NOMO-1 (cell line): ENCODE data around the gene SLC39A8.
"Not testable (repeated sequence)": the region's sequence is repeated elsewhere in the genome, so short reads cannot be mapped to it uniquely, and the experiment has no call there.

Experiments
- DNase-seq, 2 experiments: peaks; one replicate each; lab custom pipeline; 2025; ENCODE audit not compliant: unreplicated experiment in 2 of 2; lab: John Stamatoyannopoulos, UW

The SLC39A8 gene

DNA sequence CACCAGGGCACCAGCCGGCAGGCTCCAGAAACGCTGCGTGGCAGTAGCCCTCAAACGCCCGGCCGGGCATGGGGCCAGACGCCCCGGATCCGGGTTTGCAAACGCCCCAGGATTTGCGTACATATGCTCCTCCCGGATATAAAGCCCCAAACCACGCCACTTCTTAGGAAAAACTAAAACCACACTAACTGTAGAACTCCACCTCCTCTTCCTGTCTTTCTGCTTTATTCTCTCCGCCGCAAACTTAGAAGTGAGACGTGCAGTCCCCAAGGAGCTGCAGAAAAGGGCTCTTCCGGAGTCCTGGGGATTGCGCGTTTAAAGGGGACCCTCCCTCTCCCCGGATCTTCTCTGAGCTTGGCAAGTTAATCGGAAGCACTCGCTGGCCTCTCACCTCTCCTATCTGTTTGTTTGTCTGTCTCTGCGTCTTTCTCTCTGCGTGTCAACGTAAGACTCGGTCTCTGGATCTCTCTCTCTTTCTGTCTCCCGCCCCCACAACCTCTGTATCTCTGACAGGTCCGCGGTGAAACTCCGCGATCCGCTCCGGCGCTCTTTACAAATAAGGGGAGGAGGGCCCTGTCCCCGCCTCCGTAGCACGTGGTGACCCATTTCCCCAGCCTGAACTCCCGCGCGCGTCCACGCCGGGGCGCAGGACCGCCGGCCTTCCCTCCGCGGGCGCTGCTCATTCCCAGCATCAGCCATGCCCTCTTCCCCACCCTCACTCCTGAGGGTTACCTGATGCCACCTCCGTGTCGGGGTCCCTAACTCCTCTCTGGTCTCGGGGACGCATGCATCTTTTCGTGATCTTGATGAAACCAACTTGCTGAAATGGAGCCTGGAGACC is at the start of gene SLC39A8:
TSS of gene SLC39A8 (minus strand) at position 529 of the 841 bp plus-strand sequence. CDS start 820 bp downstream, outside the sequence.
- DNase-seq: peak; percentile 82 to 94

DNA sequence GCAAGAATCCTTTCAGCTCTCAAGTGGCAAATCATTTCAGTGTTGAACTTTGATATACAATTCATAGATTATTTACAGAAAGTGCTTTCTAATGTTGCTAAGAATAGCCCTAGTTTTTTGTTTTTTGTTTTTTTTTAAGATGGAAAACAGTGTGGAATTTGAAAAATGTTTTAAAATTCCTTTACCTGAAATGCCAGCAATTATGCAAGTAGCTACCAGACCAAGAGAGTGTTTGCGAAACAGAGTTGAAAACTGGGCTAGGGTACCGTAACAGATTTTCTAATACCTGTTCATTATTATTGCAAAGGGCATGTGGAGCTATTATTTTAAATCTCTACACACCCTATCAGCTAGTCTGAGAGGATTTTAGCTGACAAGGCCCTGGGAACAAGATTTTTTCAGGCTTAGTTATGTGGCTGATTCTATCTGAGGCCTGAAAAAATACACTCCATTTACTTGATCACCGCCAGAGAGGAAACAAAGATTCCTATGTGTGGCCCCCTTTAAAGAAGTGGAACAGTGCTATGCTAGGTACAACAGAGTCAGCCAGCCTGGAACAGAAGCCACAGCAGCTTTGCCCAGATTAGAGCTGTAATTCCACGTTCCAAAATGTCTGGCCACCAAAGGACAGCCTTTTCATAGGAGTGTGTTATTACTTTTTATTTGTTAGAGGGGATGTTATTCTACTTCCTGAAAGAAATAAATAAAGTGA is 46.9 kb upstream of the SLC39A8 start:
- DNase-seq: no peak

DNA sequence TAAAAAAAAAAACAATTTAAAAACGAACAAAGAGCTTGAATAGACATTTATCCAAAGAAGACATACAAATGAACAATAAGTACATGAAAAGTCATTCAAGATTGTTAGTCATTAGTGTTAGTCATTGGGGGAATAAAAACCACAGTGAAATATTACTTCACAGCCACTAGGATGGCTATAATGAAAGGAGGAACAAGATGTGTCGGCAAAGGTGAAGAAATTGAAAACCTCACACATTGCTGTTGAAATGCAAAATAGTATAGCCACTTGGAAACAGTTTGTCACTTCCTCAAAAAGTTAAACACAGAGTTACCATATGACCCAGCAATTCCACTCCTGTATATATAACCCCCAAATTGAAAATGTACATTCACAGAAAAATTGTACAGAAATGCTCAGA is 45.2 kb upstream of the SLC39A8 start:
- DNase-seq: peak; percentile 75 to 99

DNA sequence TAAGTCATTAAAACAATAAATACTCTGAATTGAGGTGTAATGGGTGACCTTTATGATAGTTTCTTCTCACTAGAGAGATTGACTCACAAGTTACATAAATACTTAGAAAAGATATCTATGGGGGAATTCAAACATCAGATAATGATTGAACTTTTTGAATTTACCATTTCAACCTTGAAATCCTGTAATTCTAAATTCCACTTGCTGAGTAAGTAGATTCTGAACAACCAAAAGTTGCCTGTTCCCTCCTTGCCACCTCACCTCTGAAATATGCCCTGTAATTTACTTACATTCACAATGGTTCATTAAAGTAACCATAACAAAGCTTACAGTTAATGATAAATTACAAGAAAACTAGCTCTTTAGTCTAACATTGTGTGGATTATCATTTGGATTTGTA is 43.3 kb upstream of the SLC39A8 start:
- DNase-seq: no peak

DNA sequence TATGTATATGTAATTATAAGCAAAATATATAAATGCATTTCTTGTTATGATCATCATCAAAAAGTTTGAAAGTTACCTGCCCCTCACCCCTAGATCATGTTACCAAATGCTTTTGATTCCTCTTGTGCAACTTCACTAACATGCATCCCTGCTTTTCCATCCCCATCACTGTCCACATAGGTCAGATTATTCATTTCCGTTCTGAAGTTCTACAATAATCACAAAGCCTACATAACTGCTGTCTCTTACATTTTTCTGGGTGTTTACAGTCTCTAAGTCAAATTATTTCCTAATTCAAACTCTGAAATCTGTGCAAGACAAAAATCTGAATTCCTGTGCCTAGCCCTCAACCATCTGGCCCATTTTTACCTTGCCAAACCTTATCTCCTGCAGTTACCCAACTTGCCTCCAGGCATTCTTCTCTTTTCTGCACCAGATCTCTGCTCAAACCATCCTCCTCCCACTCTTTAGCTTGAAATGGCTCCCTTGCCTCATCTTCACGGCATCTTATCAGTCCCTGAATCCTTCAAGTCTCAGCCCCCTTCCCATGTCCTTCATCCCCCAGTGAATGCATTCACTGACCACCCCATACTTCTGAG is 42.4 kb upstream of the SLC39A8 start:
- DNase-seq: no peak

DNA sequence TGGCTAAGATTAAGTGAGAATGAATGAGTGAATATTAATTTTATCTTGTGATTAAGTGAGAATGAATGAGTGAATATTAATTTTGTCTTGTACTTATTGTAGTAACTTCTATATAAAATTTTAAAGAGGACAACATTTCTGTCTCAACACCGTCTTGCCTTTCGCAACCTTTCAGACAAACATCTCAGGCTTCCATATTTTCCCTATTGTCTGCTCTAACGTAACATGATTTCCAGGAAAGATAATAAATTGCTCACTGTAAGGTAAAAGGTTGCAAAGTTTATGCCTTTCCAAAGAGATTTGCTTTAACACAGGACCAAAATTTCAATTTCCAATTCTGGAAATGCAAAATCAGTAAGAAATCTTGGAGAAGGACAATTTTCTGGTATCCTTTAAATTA is 41.7 kb upstream of the SLC39A8 start:
- no peak for DNase-seq

DNA sequence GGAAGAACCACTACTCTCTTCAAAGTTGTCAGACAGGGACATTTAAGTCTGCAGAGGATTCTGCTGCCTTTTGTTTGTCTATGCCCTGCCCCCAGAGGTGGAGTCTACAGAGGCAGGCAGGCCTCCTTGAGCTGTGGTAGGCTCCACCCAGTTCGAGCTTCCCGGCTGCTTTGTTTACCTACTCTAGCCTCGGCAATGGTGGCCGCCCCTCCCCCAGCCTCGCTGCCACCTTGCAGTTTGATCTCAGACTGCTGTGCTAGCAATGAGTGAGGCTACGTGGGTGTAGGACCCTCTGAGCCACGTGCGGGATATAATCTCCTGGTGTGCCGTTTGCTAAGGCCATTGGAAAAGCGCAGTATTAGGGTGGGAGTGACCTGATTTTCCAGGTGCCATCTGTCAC is 35.0 kb upstream of the SLC39A8 start:
- DNase-seq: not testable (repeated sequence)

DNA sequence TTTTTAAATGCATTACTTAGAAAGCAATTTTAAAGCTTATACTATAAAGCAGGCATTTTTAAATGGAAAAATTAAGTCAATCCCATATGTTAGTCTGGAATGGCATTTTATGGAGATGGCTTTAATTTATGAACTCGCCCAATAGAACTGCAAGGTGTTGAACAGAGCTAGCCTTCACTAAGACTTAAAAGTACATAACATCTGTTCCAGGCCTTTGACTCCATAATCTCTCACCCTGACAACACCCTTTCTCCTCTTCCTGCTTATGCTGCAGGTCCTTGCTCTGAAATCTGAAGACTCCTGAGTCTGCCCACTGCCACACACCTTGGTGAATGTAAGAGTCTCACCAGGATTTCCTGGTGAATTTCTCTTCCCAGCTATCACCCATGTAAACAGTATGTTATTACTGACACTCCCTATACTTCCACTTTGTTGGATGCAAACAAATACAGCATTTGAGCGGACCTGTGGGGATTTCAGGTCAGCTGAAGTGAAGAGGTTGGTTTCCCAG is 17.7 kb upstream of the SLC39A8 start:
- no peak for DNase-seq

DNA sequence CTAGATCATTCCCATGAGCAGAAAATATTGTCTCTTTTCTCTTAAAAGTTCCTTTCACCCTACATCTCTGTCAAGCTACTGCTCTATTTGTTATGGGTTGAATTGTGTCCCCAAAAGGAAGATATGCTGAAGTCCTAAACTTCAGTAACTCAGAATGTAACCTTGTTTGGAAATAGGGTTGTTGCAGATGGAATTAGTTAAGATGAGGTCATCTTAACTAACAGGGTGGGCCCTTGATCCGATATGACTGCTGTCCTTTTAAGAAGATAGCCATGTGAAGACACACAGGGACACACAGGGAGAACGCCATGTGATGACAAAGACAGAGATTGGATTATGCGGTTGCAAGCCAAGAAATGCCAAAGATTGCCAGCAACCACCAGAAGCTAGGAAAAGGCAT is 12.8 kb upstream of the SLC39A8 start:
- no peak for DNase-seq

DNA sequence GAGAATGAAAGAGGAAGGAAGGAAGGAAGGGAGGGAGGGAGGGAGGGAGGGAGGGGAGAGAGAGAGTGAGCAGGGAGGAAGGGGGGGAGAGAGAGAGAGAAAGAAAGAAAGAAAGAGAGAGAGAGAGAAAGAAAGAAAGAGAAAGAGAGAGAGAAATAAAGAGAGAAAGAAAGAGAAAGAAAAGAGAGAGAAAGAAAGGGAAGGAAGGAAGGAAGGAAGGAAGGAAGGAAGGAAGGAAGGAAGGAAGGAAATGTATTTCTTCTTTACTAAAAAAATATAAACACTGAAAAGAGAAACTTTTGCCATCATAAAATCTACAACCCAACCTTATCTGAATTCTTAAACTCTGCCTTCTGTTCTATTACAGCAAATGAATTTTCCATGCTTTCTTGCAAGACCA is 12.4 kb upstream of the SLC39A8 start:
- DNase-seq: not testable (repeated sequence)

DNA sequence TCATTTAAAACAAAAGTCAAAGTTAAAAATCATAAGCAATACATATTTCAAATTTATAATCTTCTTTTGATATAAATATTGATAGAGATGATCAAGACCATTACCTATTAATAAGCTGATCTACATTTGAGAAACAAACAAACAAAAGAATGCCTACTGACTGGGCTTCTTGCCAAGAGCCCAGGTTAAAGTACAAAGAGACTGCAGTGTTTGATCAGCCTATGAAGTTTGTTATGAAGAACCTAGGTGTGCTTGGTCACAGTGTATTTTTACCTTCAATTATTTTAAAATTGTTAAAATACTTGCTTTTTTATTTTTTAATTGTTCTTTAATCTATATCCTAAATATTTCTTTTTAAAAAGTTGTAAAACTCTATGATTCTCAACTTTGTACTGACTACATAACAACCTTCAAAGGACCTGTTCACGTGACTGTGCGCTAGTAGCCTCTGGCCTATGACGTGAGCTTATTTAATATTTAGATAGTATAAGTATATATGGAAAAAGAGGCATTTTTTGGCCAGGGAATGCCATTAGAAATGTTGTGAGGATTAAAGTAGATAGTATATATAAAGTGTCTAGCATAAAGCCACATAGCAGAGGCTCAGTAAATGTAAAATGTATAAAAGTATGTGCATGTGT is 11.4 kb upstream of the SLC39A8 start:
- DNase-seq: no peak

DNA sequence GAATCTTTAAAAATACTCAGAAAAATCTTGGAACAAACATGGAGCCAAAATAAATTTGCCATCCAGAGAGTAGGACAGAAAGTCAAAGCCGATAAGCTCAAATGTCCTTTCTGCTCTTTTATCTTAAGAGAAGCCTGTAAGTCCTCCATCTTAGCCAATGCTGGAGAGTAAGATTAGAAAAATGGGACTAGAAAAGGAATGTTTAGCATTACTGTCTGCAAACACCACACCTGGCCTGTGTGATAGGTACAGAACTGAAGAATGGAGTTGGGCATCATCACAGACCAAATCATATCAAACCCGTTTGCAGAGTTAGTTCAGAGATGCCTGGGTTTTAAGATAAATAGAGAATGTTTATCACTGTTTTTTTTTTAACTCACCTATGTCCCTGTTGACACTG is 10.5 kb upstream of the SLC39A8 start:
- no peak for DNase-seq

DNA sequence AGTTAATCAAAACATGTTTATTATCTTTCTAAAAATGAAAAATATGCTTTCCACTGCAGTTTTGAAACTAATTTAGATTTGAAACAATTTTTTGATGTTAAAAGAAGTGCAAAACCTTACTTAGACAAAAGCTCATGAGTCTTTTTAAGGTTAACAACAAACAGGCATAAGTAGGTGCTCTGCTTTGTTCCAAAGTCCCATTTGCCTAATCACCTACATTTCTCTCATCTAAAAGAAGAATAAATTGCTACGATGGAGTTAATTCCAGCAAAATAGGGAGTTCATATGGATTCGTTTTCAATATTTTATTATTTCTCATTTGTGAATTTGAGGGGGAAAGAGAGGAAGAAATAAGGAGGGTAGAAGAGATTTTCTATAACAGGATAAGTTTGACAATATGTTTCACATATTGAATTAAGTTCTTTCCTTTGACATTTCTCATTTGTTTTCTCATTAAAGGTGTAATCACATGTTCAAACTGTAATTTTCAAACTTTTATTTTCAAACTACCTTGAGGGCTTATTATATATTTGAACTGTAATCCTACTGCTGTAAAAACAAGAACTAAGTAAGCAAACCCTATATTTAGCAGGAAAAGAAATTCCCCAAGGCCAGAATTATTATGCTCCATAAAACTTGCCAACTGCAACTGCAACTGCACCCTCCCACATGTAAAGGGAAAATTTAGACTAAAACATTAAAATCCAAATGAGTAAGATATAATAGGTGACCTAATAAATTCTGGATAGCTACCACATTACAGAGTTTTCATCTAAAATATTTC is 9.6 kb upstream of the SLC39A8 start:
- DNase-seq: no peak

DNA sequence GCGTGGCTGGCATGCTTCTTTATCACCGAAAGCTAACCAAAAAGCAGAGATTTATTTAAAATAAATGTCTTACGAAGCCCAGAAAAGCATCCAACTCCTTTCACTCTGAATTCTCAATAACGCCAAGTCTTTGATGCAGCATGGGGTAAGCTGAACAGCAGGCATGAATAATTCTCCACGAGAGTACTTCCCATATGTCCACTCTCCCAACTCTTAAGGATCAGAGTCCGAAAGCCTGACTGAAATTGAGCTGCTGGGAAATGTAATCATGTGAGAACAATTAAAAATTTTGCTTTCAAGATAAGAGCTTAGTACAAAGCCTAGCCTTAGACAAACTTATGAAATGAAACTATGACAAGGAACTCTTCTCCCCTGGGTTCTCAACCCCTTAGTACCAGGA is 7.5 kb upstream of the SLC39A8 start:
- DNase-seq: no peak

DNA sequence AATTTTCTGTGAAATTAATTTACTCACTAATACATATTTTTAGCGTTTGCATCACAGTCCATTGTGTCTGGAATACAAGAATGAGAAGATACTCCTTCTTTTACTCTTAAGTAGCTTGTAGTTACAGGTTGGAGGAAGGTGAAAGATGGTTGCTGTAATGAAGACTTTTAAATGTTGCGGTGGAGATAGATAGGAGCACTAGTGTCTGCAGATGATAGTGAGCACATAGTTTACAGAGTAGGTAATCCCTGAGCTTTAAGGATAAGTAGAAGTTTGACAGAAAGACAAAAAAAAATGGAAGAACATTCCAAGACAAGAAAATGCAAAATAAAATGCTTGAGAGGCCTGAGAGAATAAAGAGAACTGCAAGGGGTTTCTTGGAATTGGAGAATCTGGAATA is 5.4 kb upstream of the SLC39A8 start:
- no peak for DNase-seq

DNA sequence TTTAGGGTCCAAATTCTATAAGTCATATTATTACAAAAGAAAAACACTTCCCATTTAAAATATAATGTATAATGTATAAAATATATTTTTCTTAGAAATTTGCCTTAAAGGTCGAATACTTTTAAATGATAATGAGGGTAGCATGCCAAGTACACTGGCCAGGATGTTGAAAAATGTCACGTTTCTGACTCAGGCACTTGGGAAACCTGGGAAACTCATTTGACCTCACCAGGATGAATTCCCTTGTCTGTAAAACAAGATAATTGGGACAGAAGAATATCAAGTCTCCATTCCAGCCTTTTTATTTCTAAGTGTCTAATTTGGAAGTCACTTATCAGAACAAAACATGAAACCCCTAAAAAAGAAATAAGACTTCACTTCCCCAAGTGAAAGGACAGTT is 3.4 kb upstream of the SLC39A8 start:
- DNase-seq: no peak

DNA sequence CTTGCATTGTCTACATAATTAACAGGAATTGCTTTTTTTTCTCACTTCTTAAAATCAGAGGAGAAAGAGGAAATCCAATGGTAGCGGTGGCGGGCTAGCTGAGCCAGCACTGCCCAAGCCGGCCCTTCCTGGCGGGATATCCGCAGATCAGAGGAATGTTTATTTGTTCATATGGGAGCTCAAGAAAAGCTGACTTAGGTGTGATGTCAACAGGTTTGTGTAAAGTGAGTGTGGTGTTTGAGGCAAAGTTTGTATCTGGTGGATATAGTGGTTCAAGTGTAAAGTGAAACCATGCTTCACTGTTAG is 466 bp upstream of the SLC39A8 start:
- peak; percentile 65 to 82 for DNase-seq

DNA sequence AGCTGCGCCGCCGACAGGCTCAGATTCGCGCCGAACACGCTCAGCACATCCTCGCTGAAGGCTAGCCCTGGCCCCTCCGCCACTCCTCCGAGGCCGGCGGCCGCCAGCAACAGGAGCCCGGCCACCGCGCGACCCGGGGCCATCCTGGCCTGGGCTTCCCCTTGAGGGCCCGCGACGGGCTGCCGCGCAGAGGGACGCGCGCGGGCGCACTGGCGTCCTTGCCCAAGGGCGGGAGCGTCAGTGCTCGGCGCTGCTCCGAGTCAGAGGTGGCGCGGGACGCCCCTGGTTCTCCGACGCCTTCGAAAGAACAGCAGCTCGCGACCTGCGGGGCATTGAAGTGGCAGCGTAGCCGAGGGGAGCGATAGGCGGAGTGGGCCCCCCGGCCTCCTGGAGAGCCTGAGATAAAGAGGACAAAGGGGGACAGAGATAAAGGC is 745 bp downstream of the SLC39A8 start:
- peak; percentile 50 to 62 for DNase-seq

DNA sequence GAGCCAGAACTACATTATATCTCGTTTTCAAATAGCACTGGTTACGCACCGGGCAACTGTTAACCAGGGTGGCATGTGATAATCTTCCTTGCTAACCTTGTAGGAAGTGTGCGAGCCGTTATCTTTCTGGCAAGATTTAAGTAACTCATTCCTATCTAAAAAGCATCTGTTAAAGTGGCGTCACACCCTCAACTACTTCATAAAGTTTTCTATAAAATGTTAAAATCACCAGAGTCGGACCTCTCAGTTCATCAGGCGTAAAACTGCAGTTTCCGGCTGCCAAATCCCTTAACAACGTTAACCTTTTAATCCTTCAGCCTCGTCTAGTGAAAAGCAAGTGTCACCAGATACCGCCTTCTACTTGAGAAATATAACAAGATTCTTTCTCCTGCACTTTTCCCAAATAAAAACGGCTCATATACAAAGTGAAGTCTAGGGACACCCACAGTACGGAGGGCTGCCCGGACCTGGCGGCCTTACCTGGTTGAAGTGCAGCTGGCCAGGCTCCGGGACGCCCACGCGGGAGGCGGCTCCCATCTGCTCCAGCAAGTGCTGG is 1.2 kb downstream of the SLC39A8 start:
- peak in 1 of 2 experiments; percentile 28 for DNase-seq
